ENCODE measurements around the gene SORBS2.
"Not testable (repeated sequence)": the region's sequence is repeated elsewhere in the genome, so short reads cannot be mapped to it uniquely, and the experiment has no call there.

SORBS2 gene

GRCh38 chr4:185811509-185812364, at the start of gene SORBS2:
SORBS2 (minus strand) TSS chr4:185812194; CDS start chr4:185690571, 121,623 bp downstream.
- no peak for DNase-seq (ENCODE audit: low read depth)

GRCh38 chr4:185859111-185859510, 47.1 kb upstream of the SORBS2 start:
- DNase-seq (ENCODE audit: low read depth), result no peak

- DNase-seq (ENCODE audit: low read depth), result not testable (repeated sequence)
These were observed 45.6 kb upstream of the SORBS2 start for GRCh38 chr4:185857561-185857960.

GRCh38 chr4:185853841-185854240, 41.8 kb upstream of the SORBS2 start:
- no peak for DNase-seq (ENCODE audit: low read depth)

- no peak for DNase-seq (ENCODE audit: low read depth)
These were observed 41.0 kb upstream of the SORBS2 start for GRCh38 chr4:185852961-185853360.

GRCh38 chr4:185849664-185850550, 37.9 kb upstream of the SORBS2 start:
- DNase-seq (ENCODE audit: low read depth), result no peak

GRCh38 chr4:185847352-185848097, 35.5 kb upstream of the SORBS2 start:
- no peak for DNase-seq (ENCODE audit: low read depth)

GRCh38 chr4:185846505-185847150, 34.6 kb upstream of the SORBS2 start:
- DNase-seq (ENCODE audit: low read depth), result no peak

GRCh38 chr4:185845966-185846365, 34.0 kb upstream of the SORBS2 start:
- no peak for DNase-seq (ENCODE audit: low read depth)

GRCh38 chr4:185841451-185841850, 29.5 kb upstream of the SORBS2 start:
- DNase-seq (ENCODE audit: low read depth), result no peak

- no peak for DNase-seq (ENCODE audit: low read depth)
These were observed 29.0 kb upstream of the SORBS2 start for GRCh38 chr4:185840953-185841352.

GRCh38 chr4:185840201-185840600, 28.2 kb upstream of the SORBS2 start:
- no peak for DNase-seq (ENCODE audit: low read depth)

GRCh38 chr4:185839770-185840169, 27.8 kb upstream of the SORBS2 start:
- DNase-seq (ENCODE audit: low read depth), result no peak

GRCh38 chr4:185839194-185839712, 27.3 kb upstream of the SORBS2 start:
- no peak for DNase-seq (ENCODE audit: low read depth)

GRCh38 chr4:185838514-185839193, 26.7 kb upstream of the SORBS2 start:
- DNase-seq (ENCODE audit: low read depth), result no peak

GRCh38 chr4:185838104-185838452, 26.1 kb upstream of the SORBS2 start:
- DNase-seq (ENCODE audit: low read depth), result no peak

- DNase-seq (ENCODE audit: low read depth), result no peak
These were observed 25.6 kb upstream of the SORBS2 start for GRCh38 chr4:185837415-185838103.

- no peak for DNase-seq (ENCODE audit: low read depth)
These were observed 24.5 kb upstream of the SORBS2 start for GRCh38 chr4:185836241-185837084.

- no peak for DNase-seq (ENCODE audit: low read depth)
These were observed 23.8 kb upstream of the SORBS2 start for GRCh38 chr4:185835814-185836213.

All from activated T-cell treated with anti-CD3 and anti-CD28 coated beads for 48 hours (primary cell).